Peyer's patch (tissue), 4 donors: ENCODE results near the gene XPC.

Source experiments
- CTCF ChIP-seq, 6 experiments: fragments of 450-650 bp in 4 of 6; fragments of 200-600 bp in 2 of 6; sonication (generic) in 1 of 6; IDR thresholded peaks; one replicate each; pipeline ENCODE4 v1.5.1; 2017 to 2019; ENCODE audit warnings: antibody characterized with exemption in 6 of 6, mild to moderate bottlenecking in 3 of 6, moderate library complexity in 1 of 6
- POLR2A ChIP-seq, 2 donors: fragments of 450-650 bp; IDR thresholded peaks; one replicate each; pipeline ENCODE4 v1.5.1; 2017; ENCODE audit warnings: antibody characterized with exemption in 2 of 2, mild to moderate bottlenecking in 2 of 2, moderate library complexity in 2 of 2

- TF ChIP-seq CTCF (IDR thresholded peaks at IDR 0.05) (no peak), POLR2A (IDR thresholded peaks at IDR 0.05) (no peak)
These were observed 19.0 kb downstream of the XPC start for GRCh38 chr3:14159426-14159825.
